HAP-1 (cell line): ENCODE results near the gene FEM1C.
A peak's percentile ranks its signal among the peaks of the same experiment; 100 is the strongest.

Experiments
- DNase-seq, 2 experiments: peaks; one replicate each; pipeline ENCODE4 v3.0.0-alpha.2; 2016 to 2020; ENCODE audit warnings: low spot score in 2 of 2
- H3K27me3 ChIP-seq: fragments of 250-450 bp; sonication (Bioruptor Pico); 2 replicates; pipeline ENCODE4 v1.5.1; 2020; ENCODE audit warnings: low read depth, mild to moderate bottlenecking, moderate library complexity
- H3K36me3 ChIP-seq: fragments of 250-450 bp; sonication (Bioruptor Pico); replicated peaks from 2 replicates; pipeline ENCODE4 v1.5.1; 2020; ENCODE audit warnings: mild to moderate bottlenecking
- H3K4me1 ChIP-seq: fragments of 250-450 bp; sonication (Bioruptor Pico); 2 replicates; pipeline ENCODE4 v1.5.1; 2020; ENCODE audit warnings: mild to moderate bottlenecking
- H3K4me3 ChIP-seq: fragments of 250-450 bp; sonication (Bioruptor Pico); 2 replicates; pipeline ENCODE4 v1.5.1; 2020; ENCODE audit warnings: mild to moderate bottlenecking, moderate library complexity
- H3K9me3 ChIP-seq: fragments of 250-450 bp; sonication (Bioruptor Pico); 2 replicates; pipeline ENCODE4 v1.5.1; 2020; ENCODE audit warnings: mild to moderate bottlenecking, moderate library complexity
- in situ Hi-C: fragments of 300-500 bp; cut with MboI; formaldehyde crosslinking; loops from 3 replicates; pipeline ENCODE4 v1.14.3; 2020; ENCODE audit warnings: low sequenced_read_pairs, inconsistent platforms, mixed read lengths

FEM1C gene

GRCh38 chr5:115544436-115545350 is at the start of gene FEM1C:
FEM1C (minus strand) TSS chr5:115544775; CDS start chr5:115543493, 1,282 bp downstream.
- no peaks in the 10 kb centered on the region for H3K27me3 ChIP-seq
- peaks cover 24% of the 10 kb centered on the region for H3K36me3 ChIP-seq
- DNase-seq: peak; percentile 94 to 98
- in situ Hi-C loops: no loop called here
- peaks cover 11% of the 10 kb centered on the region for H3K4me1 ChIP-seq
- peak within 1 kb of the TSS; percentile 73 for H3K4me3 ChIP-seq
- H3K9me3 ChIP-seq: peaks cover 4% of the 10 kb centered on the region

- Histone ChIP-seq H3K9me3 (no peaks in the 10 kb centered on the region), H3K4me1 (no peaks in the 10 kb centered on the region), H3K36me3 (no peaks in the 10 kb centered on the region), H3K4me3 (no peak overlapping the region), H3K27me3 (no peaks in the 10 kb centered on the region)
- no peak for DNase-seq
- in situ Hi-C loops: no loop called here
Observed at GRCh38 chr5:115589043-115589442, 44.5 kb upstream of the FEM1C start.

GRCh38 chr5:115588640-115589039 is 44.1 kb upstream of the FEM1C start:
- Histone ChIP-seq H3K27me3 (no peaks in the 10 kb centered on the region), H3K9me3 (no peaks in the 10 kb centered on the region), H3K4me1 (no peaks in the 10 kb centered on the region), H3K4me3 (no peak overlapping the region), H3K36me3 (no peaks in the 10 kb centered on the region)
- in situ Hi-C loops: no loop called here
- DNase-seq: no peak

- H3K4me3 ChIP-seq: no peak overlapping the region
- H3K36me3 ChIP-seq: no peaks in the 10 kb centered on the region
- H3K9me3 ChIP-seq: no peaks in the 10 kb centered on the region
- no peaks in the 10 kb centered on the region for H3K27me3 ChIP-seq
- in situ Hi-C loops: no loop called here
- peak in 1 of 2 experiments; percentile 52 for DNase-seq
- H3K4me1 ChIP-seq: no peaks in the 10 kb centered on the region
Observed at GRCh38 chr5:115586525-115587146, 42.1 kb upstream of the FEM1C start.

- no peaks in the 10 kb centered on the region for H3K9me3 ChIP-seq
- DNase-seq: no peak
- no peaks in the 10 kb centered on the region for H3K4me1 ChIP-seq
- peaks cover 2% of the 10 kb centered on the region; the same call in 1 of the 2 replicates for H3K27me3 ChIP-seq
- H3K4me3 ChIP-seq: no peak overlapping the region
- in situ Hi-C loops: no loop called here
- no peaks in the 10 kb centered on the region for H3K36me3 ChIP-seq
Observed at GRCh38 chr5:115585265-115585664, 40.7 kb upstream of the FEM1C start.

- Histone ChIP-seq H3K27me3 (peaks cover 2% of the 10 kb centered on the region; the same call in 1 of the 2 replicates), H3K36me3 (no peaks in the 10 kb centered on the region), H3K4me1 (no peaks in the 10 kb centered on the region), H3K9me3 (no peaks in the 10 kb centered on the region), H3K4me3 (no peak overlapping the region)
- DNase-seq: no peak
- in situ Hi-C loops: no loop called here
Observed at GRCh38 chr5:115584501-115584900, 39.9 kb upstream of the FEM1C start.

GRCh38 chr5:115583474-115583873 is 38.9 kb upstream of the FEM1C start:
- DNase-seq: no peak
- no peak overlapping the region for H3K4me3 ChIP-seq
- in situ Hi-C loops: no loop called here
- H3K36me3 ChIP-seq: no peaks in the 10 kb centered on the region
- no peaks in the 10 kb centered on the region for H3K9me3 ChIP-seq
- H3K4me1 ChIP-seq: no peaks in the 10 kb centered on the region
- peaks cover 2% of the 10 kb centered on the region; the same call in 1 of the 2 replicates for H3K27me3 ChIP-seq

GRCh38 chr5:115580941-115581340 is 36.4 kb upstream of the FEM1C start:
- no peak for DNase-seq
- H3K9me3 ChIP-seq: no peaks in the 10 kb centered on the region
- no peaks in the 10 kb centered on the region for H3K4me1 ChIP-seq
- peaks cover 2% of the 10 kb centered on the region for H3K27me3 ChIP-seq
- H3K4me3 ChIP-seq: no peak overlapping the region
- in situ Hi-C loops: no loop called here
- H3K36me3 ChIP-seq: no peaks in the 10 kb centered on the region

GRCh38 chr5:115579747-115580173 is 35.2 kb upstream of the FEM1C start:
- Histone ChIP-seq H3K4me3 (no peak overlapping the region), H3K4me1 (no peaks in the 10 kb centered on the region), H3K27me3 (peaks cover 2% of the 10 kb centered on the region), H3K36me3 (no peaks in the 10 kb centered on the region), H3K9me3 (no peaks in the 10 kb centered on the region)
- in situ Hi-C loops: loop anchor here (5.0 kb wide), 1 partner anchor 267 kb away; no protein-coding TSS in a partner anchor
- DNase-seq: no peak

- Histone ChIP-seq H3K27me3 (peaks cover 2% of the 10 kb centered on the region), H3K36me3 (no peaks in the 10 kb centered on the region)
Observed at GRCh38 chr5:115579216-115579615, 34.6 kb upstream of the FEM1C start.

GRCh38 chr5:115578657-115579056 is 34.1 kb upstream of the FEM1C start:
- no peak overlapping the region for H3K4me3 ChIP-seq
- H3K9me3 ChIP-seq: no peaks in the 10 kb centered on the region
- DNase-seq: no peak
- in situ Hi-C loops: loop anchor here (5.0 kb wide), 1 partner anchor 266 kb away; no protein-coding TSS in a partner anchor
- no peaks in the 10 kb centered on the region for H3K4me1 ChIP-seq
- peaks cover 2% of the 10 kb centered on the region for H3K27me3 ChIP-seq
- H3K36me3 ChIP-seq: no peaks in the 10 kb centered on the region

More at GRCh38 chr5:115579216-115579615, 34.6 kb upstream of the FEM1C start:
- H3K9me3 ChIP-seq: no peaks in the 10 kb centered on the region
- in situ Hi-C loops: loop anchor here (5.0 kb wide), 1 partner anchor 267 kb away; no protein-coding TSS in a partner anchor
- no peaks in the 10 kb centered on the region for H3K4me1 ChIP-seq
- DNase-seq: no peak
- H3K4me3 ChIP-seq: no peak overlapping the region

GRCh38 chr5:115577741-115578140 is 33.2 kb upstream of the FEM1C start:
- no peak overlapping the region for H3K4me3 ChIP-seq
- in situ Hi-C loops: loop anchor here (5.0 kb wide), 1 partner anchor 265 kb away; no protein-coding TSS in a partner anchor
- no peaks in the 10 kb centered on the region for H3K4me1 ChIP-seq
- DNase-seq: no peak
- no peaks in the 10 kb centered on the region for H3K9me3 ChIP-seq
- peaks cover 2% of the 10 kb centered on the region for H3K27me3 ChIP-seq
- H3K36me3 ChIP-seq: no peaks in the 10 kb centered on the region

GRCh38 chr5:115577329-115577728 is 32.8 kb upstream of the FEM1C start:
- Histone ChIP-seq H3K36me3 (no peaks in the 10 kb centered on the region), H3K4me3 (no peak overlapping the region), H3K27me3 (peaks cover 2% of the 10 kb centered on the region), H3K4me1 (no peaks in the 10 kb centered on the region), H3K9me3 (no peaks in the 10 kb centered on the region)
- DNase-seq: no peak
- in situ Hi-C loops: loop anchor here (5.0 kb wide), 1 partner anchor 265 kb away; no protein-coding TSS in a partner anchor
